HCT116 (cell line): ENCODE results near the gene MYCL. TPM values are rescaled to one million over a fixed set of nuclear protein-coding genes. Genes with fewer than 3 reads are reported as not detected.

ENCODE experiments used
- CBX3 ChIP-seq: IDR thresholded peaks from 2 replicates; pipeline ENCODE4 v1.6.1; 2012; ENCODE audit warnings: low read depth
- CEBPB ChIP-seq: IDR thresholded peaks from 2 replicates; pipeline ENCODE4 v1.6.1; 2012; ENCODE audit warnings: low read depth
- EGR1 ChIP-seq: IDR thresholded peaks from 2 replicates; pipeline ENCODE4 v1.6.1; 2012; ENCODE audit warnings: low read depth
- ELF1 ChIP-seq: IDR thresholded peaks from 2 replicates; pipeline ENCODE4 v1.6.1; 2012; ENCODE audit warnings: low read depth, borderline replicate concordance
- EZH2 ChIP-seq: fragments of 200-600 bp; sonication (generic); IDR thresholded peaks from 2 replicates; pipeline ENCODE4 v1.6.1; 2017; ENCODE audit warnings: antibody characterized with exemption, mixed run types
- POLR2AphosphoS5 ChIP-seq: IDR thresholded peaks from 2 replicates; pipeline ENCODE4 v1.6.1; 2011; ENCODE audit warnings: mild to moderate bottlenecking, low read depth, low read length, moderate library complexity
- REST ChIP-seq: IDR thresholded peaks from 2 replicates; pipeline ENCODE4 v1.6.1; 2012; ENCODE audit warnings: low read depth
- SP1 ChIP-seq: IDR thresholded peaks from 2 replicates; pipeline ENCODE4 v1.6.1; 2012; ENCODE audit warnings: low read depth
- SRF ChIP-seq: IDR thresholded peaks from 2 replicates; pipeline ENCODE4 v1.6.1; 2012; ENCODE audit warnings: low read depth
- ZBTB33 ChIP-seq: IDR thresholded peaks from 2 replicates; pipeline ENCODE4 v1.6.1; 2011; ENCODE audit warnings: mild to moderate bottlenecking, low read length, moderate library complexity; ENCODE audit not compliant: insufficient replicate concordance; ENCODE audit errors: extremely low read depth
- ZNF274 ChIP-seq: fragments of 200-500 bp; sonication (Bioruptor generic); IDR thresholded peaks from 2 replicates; pipeline ENCODE4 v1.6.1; 2014; ENCODE audit warnings: mild to moderate bottlenecking, low read depth, low read length, inconsistent platforms
- total RNA-seq: library from RNA; stranded (reverse); gene quantifications from one replicate; pipeline ENCODE4 v1.2.1, GENCODE V29; 2021; ENCODE audit not compliant: unreplicated experiment

Gene MYCL
- total RNA-seq, 1 experiment from 2014 or later: 10.0 TPM

- TF ChIP-seq REST (no peak), SRF (no peak), EGR1 (no peak), ELF1 (no peak), POLR2AphosphoS5 (no peak), CEBPB (no peak), CBX3 (no peak), SP1 (no peak), ZNF274 (no peak), EZH2 (no peak), ZBTB33 (no peak)
Observed at GRCh38 chr1:39877980-39878956, 23.4 kb downstream of the MYCL start (continued).
